Natural killer cell (primary cell): ENCODE measurements around the gene CRCP. TPM values are rescaled to one million over a fixed set of nuclear protein-coding genes. Genes with fewer than 3 reads are reported as not detected.

Experiments
- ATAC-seq, 3 donors: fragments of 150-1000 bp in 2 of 3; fragments of 200-7000 bp in 1 of 3; cut with Tn5 transposase; 1 replicate in 1 of 3; 2 replicates in 2 of 3; pipeline ENCODE4 v1.10.0; 2021; ENCODE audit warnings: mild to moderate bottlenecking in 2 of 3, moderate library complexity in 2 of 3
- DNase-seq, 2 donors: peaks; one replicate each; pipeline versions ENCODE4 v3.0.0 to v3.0.0-alpha.2; 2013 to 2021; ENCODE audit warnings: mixed read lengths in 1 of 2
- H3K27ac ChIP-seq: one replicate; pipeline ENCODE4 v1.5.1; 2013; ENCODE audit warnings: mild to moderate bottlenecking, low read length
- H3K27me3 ChIP-seq: one replicate; pipeline ENCODE4 v1.6.1; 2013; ENCODE audit warnings: low read length; ENCODE audit not compliant: control insufficient read depth, insufficient read depth
- H3K36me3 ChIP-seq: one replicate; pipeline ENCODE4 v1.6.1; 2013; ENCODE audit warnings: low read length; ENCODE audit not compliant: control insufficient read depth, insufficient read depth
- H3K4me1 ChIP-seq: one replicate; pipeline ENCODE4 v1.6.1; 2013; ENCODE audit warnings: low read length; ENCODE audit not compliant: control insufficient read depth, insufficient read depth
- H3K4me3 ChIP-seq: one replicate; pipeline ENCODE4 v1.5.1; 2013; ENCODE audit warnings: low read length
- H3K9me3 ChIP-seq: one replicate; pipeline ENCODE4 v1.6.1; 2013; ENCODE audit warnings: low read length; ENCODE audit not compliant: control insufficient read depth, insufficient read depth
- H3K27ac Mint-ChIP-seq, 2 donors: one replicate each; pipeline ENCODE4 v1.8.0; 2022; ENCODE audit warnings: mild to moderate bottlenecking in 2 of 2, mixed read lengths in 2 of 2, moderate library complexity in 1 of 2
- H3K27me3 Mint-ChIP-seq, 2 donors: one replicate each; pipeline ENCODE4 v1.8.0; 2022; ENCODE audit warnings: low read depth in 2 of 2, mixed read lengths in 2 of 2
- H3K36me3 Mint-ChIP-seq: one replicate; pipeline ENCODE4 v1.8.0; 2022; ENCODE audit warnings: mixed read lengths
- H3K4me1 Mint-ChIP-seq, 2 donors: one replicate each; pipeline ENCODE4 v1.8.0; 2022; ENCODE audit warnings: mixed read lengths in 2 of 2
- H3K4me3 Mint-ChIP-seq: one replicate; pipeline ENCODE4 v1.8.0; 2022; ENCODE audit warnings: mild to moderate bottlenecking, moderate library complexity, mixed read lengths
- H3K9me3 Mint-ChIP-seq, 2 donors: one replicate each; pipeline ENCODE4 v1.8.0; 2022; ENCODE audit warnings: mixed read lengths in 2 of 2
- CTCF ChIP-seq: fragments of 200-600 bp; IDR thresholded peaks from one replicate; pipeline ENCODE4 v1.8.0; 2022; ENCODE audit warnings: antibody characterized with exemption
- WGBS: methylation state at CpG from one replicate; pipeline ENCODE4 v1.1.7; 2013; ENCODE audit warnings: missing lambda C conversion rate; ENCODE audit not compliant: insufficient coverage; 5-methylcytosine and 5-hydroxymethylcytosine counted together
- intact Hi-C: fragments of 100-400 bp; cut with micrococcal nuclease; formaldehyde crosslinking; loops from one replicate; pipeline ENCODE4 v1.14.2; 2022
- total RNA-seq, 4 donors: library from RNA; stranded (reverse); fragments of 120-200 nt in 1 of 4; gene quantifications; one replicate each; pipeline versions ENCODE4 v1.2.3 to v1.2.4, GENCODE V29; 2013 to 2022

The CRCP gene
- total RNA-seq, 3 donors from 2014 or later (not counting 1 experiment from before 2014, with no cell fraction given): 67.5 to 72.1 (median 68.0) TPM

- intact Hi-C loops: no loop called here
- WGBS: 63% methylated on average over 1 of the region's 1 CpG
- H3K4me3 ChIP-seq: no peak overlapping the region
- no peak overlapping the region for H3K27ac Mint-ChIP-seq
- TF ChIP-seq CTCF: no peak
- H3K36me3 ChIP-seq: no peaks in the 10 kb centered on the region
- H3K4me1 ChIP-seq: no peaks in the 10 kb centered on the region
- H3K4me3 Mint-ChIP-seq: no peak overlapping the region
- H3K27ac ChIP-seq: no peak overlapping the region
- no peak for DNase-seq
- no peaks in the 10 kb centered on the region for H3K4me1 Mint-ChIP-seq
- H3K27me3 Mint-ChIP-seq: no peaks in the 10 kb centered on the region
- no peaks in the 10 kb centered on the region for H3K9me3 Mint-ChIP-seq
- no peak for ATAC-seq
- no peaks in the 10 kb centered on the region for H3K36me3 Mint-ChIP-seq
- no peaks in the 10 kb centered on the region for H3K27me3 ChIP-seq
- no peaks in the 10 kb centered on the region for H3K9me3 ChIP-seq
These were observed 73.3 kb downstream of the CRCP start for GRCh38 chr7:66187905-66188304.

- DNase-seq (no peak), ATAC-seq (no peak)
- H3K27ac ChIP-seq: no peak overlapping the region
- TF ChIP-seq CTCF: no peak
- Mint-ChIP-seq H3K27ac (no peak overlapping the region), H3K4me3 (no peak overlapping the region), H3K9me3 (no peaks in the 10 kb centered on the region), H3K36me3 (no peaks in the 10 kb centered on the region), H3K4me1 (no peaks in the 10 kb centered on the region), H3K27me3 (no peaks in the 10 kb centered on the region)
- no peaks in the 10 kb centered on the region for H3K36me3 ChIP-seq
- intact Hi-C loops: no loop called here
- no peak overlapping the region for H3K4me3 ChIP-seq
- 89% methylated on average over 2 of the region's 2 CpGs for WGBS
- no peaks in the 10 kb centered on the region for H3K9me3 ChIP-seq
- H3K27me3 ChIP-seq: no peaks in the 10 kb centered on the region
- H3K4me1 ChIP-seq: no peaks in the 10 kb centered on the region
These were observed 74.0 kb downstream of the CRCP start for GRCh38 chr7:66188645-66189044.

GRCh38 chr7:66189695-66190503 is 75.3 kb downstream of the CRCP start:
- TF ChIP-seq CTCF: no peak
- Mint-ChIP-seq H3K27ac (no peak overlapping the region), H3K36me3 (no peaks in the 10 kb centered on the region), H3K9me3 (no peaks in the 10 kb centered on the region), H3K4me1 (no peaks in the 10 kb centered on the region), H3K4me3 (no peak overlapping the region), H3K27me3 (no peaks in the 10 kb centered on the region)
- Histone ChIP-seq H3K4me1 (no peaks in the 10 kb centered on the region), H3K9me3 (no peaks in the 10 kb centered on the region), H3K27me3 (no peaks in the 10 kb centered on the region), H3K27ac (no peak overlapping the region), H3K36me3 (no peaks in the 10 kb centered on the region), H3K4me3 (no peak overlapping the region)
- DNase-seq: no peak
- WGBS: 93% methylated on average over 7 of the region's 7 CpGs
- intact Hi-C loops: no loop called here
- no peak for ATAC-seq

- no peaks in the 10 kb centered on the region for H3K27me3 ChIP-seq
- Mint-ChIP-seq H3K27ac (no peak overlapping the region), H3K36me3 (no peaks in the 10 kb centered on the region), H3K9me3 (no peaks in the 10 kb centered on the region), H3K4me3 (no peak overlapping the region), H3K27me3 (no peaks in the 10 kb centered on the region), H3K4me1 (no peaks in the 10 kb centered on the region)
- intact Hi-C loops: no loop called here
- no peak for TF ChIP-seq CTCF
- DNase-seq: no peak
- no peak for ATAC-seq
- H3K27ac ChIP-seq: no peak overlapping the region
- 89% methylated on average over 4 of the region's 5 CpGs for whole genome bisulfite sequencing
- H3K4me1 ChIP-seq: no peaks in the 10 kb centered on the region
- no peaks in the 10 kb centered on the region for H3K9me3 ChIP-seq
- no peak overlapping the region for H3K4me3 ChIP-seq
- no peaks in the 10 kb centered on the region for H3K36me3 ChIP-seq
These were observed 75.8 kb downstream of the CRCP start for GRCh38 chr7:66190504-66190857.
